GM18505 (cell line): Measurements from ENCODE around the gene PPP1R14C.

ENCODE experiments used
- ATAC-seq: cut with Tn5 transposase; IDR thresholded peaks from one replicate; pipeline ENCODE4 v1.9.1; 2021; ENCODE audit not compliant: unreplicated experiment
- POLR2A ChIP-seq: IDR thresholded peaks from 4 replicates; pipeline ENCODE4 v1.6.1; 2011; ENCODE audit warnings: borderline replicate concordance; ENCODE audit not compliant: insufficient read depth, insufficient read length; ENCODE audit errors: extremely low read depth

The PPP1R14C gene

DNA sequence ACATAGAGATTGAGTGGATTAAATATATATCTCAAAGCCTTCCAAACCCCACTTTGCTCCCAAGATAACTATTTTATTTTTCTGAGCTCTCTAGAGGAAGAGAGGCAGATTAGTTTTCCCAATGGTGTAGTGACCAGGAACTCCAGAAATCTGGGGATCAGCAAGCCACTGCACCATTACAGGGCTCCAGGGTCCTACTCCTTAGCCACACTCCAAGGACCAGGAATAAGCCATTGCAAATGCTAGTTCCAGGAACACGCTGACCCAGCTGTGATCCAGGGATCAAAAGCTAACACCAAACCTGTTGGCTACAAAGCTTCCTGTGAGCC lies 128.3 kb downstream of the PPP1R14C start:
- ATAC-seq = no peak
- no peak for TF ChIP-seq POLR2A

DNA sequence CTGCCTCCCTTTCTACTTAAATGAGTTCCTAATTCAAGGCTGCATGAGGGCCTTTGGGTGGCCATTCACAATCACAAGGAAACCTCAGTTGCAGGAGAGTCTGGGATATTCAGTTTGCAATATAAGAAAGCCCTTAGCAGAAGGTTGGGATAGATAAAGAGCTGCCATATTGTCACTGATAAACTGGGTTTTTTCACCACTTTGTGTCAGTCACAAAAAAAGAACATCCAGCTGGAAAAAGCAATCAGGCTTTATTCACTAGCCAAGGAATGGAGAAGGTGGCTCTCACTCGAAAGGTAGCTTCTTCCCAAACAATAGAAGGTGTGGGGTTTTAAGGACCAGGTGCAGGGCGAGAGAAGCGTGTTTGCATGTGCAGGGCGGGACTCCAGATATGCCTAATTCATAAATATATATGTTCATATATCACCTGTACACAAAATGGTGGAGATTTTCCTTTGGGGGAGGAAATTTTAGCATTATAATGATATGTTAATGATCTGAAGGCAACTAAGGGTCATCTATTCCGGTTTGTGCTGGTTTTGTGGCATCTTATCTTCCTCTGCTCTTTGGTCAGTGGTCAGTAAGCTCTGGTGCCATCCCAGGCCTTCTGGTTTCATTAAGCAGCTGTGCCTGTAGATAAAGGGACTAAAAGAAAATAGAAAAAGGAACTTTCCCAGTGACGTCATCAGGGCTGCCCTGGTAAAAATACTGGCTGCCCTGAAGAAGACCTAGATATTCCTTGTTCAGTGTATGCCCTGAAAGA lies 128.8 kb downstream of the PPP1R14C start:
- no peak for ATAC-seq
- no peak for TF ChIP-seq POLR2A

DNA sequence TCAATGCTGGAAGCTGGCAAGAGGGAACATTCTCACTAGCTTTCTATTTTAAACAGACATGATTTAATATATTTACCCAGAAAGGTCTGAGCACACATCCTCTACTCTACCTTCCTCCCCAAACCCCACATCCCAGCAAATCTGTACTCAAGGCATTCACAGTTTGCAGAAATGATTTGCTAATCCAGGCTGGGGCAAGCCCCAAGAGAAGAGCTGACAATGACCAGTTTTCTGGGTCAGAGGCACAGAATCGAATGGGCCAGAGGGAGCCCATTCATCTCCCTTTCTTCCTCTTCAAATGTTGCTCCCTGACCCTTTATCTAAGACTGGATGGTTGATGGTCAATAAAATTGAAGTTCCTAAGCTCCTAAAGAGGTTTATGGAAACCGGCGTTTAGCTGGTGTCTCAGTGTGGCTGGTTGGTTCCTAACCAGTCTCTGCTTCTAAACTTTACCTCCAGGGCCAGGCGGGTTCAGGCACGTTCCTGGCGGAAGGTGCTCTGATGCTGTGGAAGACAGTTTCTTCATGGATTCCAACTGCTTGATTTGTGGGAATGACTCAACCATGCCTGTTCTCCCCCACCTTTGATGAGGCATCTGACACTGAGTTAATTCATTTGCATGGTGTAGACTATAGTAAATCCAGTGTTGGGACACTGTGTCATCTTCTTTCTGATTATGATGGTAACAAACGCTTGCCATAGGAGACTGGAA lies 129.6 kb downstream of the PPP1R14C start:
- ATAC-seq = no peak
- TF ChIP-seq POLR2A = no peak

DNA sequence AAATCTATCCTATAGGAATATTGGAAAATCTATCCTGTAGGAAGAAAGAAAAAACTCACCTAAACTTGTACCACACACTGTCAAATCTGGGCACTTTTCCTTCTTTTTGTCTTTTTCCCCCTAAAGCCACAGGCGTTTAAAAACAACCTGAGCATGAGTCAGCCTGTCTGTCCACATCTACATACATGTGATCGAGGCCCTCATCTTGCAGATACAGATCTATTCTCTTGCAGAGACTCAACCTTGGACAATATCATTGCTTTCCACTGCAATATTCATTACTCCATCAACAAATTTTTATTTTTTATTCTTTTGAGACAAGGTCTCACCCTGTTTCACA lies 130.1 kb downstream of the PPP1R14C start:
- no peak for TF ChIP-seq POLR2A
- ATAC-seq = no peak

DNA sequence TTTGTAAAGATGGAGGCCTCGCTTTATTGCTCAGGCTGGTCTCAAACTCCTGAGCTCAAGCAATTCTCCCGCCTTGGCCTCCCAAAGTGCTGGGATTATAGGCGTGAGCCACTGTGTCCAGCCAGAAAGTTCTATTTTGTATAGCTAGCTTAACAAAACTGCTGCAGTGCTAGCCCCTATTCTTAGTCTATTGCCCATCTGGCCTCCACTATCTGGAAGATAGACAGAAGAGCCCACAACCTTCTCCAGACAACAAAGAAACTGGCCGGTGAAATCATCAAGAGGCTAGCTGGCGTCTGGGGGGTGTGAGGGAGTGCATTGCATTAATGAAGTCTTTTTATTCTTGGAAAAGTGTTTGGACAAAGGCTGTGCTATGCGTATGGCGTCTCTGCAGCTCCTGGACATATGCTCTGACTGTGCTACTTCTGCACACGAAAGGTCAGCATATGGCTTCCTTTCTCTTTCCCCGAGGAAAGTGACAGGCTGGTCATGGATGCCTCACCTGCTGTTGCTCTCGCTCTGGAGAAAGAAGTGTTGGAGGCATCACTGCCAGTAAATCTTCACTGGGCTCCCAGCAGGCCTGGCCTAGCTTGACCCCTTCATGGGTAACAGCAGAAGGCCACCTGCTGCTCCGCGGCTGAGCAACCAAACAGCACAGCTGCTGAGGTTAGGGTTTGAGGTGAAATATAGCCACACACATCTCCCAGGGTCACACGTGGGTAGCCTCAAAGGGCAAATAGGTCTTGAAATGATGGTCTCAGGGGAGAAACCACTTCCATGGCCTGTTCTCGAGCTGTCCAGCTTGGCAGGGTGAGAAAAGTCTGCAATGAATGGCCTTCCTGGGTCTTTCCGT lies 130.8 kb downstream of the PPP1R14C start:
- no peak for TF ChIP-seq POLR2A
- ATAC-seq = no peak

DNA sequence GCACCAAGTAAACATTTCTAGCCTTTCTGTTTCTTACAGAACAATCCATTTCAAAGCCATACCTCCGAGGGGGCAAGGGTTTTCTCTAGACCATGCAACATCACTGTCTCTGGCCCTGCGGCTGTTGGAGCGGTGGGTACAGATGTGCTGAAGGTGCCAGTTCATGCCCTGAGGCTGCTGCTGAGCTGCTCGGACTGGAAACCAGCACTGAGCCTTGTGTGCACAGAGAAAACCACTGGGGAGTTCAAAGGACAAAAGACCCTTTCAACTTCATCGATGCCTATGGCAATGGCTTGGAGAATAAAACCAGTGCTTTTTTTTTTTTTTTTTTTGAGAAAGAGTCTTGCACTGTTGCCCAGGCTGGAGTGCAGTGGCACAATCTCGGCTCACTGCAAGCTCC lies 132.6 kb downstream of the PPP1R14C start:
- no peak for ATAC-seq
- no peak for TF ChIP-seq POLR2A

DNA sequence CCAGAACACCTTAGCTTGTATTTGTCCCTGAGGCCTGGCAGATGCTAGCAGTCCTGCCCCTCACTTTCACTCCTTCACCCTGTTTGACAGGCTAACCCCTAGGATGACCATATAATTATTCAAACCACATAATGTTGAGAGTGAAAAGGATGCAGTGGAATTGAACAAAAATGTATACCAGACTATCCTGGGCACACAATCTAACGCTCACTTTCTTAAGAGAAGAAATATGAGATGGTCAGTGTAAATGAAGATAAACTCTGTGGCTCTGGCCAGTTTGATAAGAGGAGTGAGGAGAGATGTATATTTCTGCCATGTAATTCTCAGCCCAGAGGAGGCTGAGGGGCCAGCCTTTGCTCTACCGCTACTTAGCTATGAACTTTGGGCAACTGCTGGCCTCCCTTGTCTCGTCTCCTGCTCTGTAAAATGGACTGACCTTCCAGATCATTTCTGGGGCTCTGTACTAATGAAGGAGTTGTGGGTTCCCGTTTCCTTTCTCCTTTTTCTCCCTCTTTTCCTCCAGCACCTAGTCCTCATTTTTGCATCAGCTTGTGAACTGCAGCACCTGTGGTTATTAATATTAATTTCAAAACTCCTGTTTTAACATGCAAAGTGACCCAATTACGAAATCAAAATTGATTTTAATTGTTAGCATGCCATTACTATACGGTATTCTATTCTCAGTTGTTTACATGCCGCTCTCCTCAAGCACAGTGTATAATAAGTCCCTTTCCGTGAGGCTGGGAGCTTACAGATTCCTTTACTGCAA lies 133.5 kb downstream of the PPP1R14C start:
- no peak for ATAC-seq
- no peak for TF ChIP-seq POLR2A

DNA sequence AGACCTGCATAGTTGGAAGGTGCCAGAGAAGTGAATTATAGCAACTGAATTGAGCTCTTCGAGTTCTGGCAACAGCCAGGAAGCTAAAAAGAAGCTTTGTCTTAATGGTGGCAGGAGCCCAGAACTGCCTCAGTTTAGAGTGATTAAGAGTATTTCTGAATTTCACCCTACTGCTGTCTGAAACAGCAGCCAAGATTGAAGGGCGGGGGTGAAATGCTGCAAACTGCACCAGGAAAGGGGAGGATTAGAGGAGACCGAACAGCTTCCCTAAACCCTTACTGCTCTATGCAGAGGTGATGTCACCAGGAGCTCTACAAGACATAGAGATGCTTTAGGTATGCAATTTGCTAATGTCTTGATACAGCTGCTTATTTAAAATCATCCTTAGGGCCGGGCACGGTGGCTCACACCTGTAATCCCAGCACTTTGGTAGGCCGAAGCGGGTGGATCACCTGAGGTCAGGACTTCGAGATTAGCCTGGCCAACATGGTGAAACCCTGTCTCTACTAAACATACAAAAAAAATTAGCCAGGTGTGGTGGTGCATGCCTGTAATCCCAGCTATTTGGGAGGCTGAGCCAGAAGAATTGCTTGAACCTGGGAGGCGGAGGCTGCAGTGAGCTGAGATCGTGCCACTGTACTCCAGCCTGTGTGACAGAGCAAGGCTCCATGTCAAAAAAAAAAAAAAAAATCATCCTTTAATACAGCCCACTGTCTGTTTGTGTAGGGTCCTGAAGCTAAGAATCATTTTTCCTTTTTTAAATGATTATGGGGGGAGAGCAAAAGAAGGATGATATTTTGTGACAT lies 134.3 kb downstream of the PPP1R14C start:
- no peak for ATAC-seq
- no peak for TF ChIP-seq POLR2A

DNA sequence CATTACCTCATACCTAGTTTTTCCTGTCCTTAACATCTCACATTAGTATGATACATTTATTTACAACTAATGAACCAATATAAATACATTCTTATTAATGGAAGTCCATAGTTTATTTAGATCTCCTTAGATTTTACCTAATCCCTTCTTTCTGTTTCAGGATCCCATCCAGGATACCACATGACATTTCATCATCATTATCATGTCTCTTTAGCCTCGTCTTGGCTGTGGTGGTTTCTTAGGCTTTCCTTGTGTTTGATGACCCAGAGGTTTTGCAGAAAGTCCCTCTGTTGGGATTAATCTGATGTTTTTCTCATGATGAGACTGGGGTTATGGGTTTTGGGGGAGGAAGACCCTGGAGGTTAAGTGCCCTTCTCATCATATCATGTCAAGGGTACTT lies 136.7 kb downstream of the PPP1R14C start:
- ATAC-seq = no peak
- TF ChIP-seq POLR2A = no peak

DNA sequence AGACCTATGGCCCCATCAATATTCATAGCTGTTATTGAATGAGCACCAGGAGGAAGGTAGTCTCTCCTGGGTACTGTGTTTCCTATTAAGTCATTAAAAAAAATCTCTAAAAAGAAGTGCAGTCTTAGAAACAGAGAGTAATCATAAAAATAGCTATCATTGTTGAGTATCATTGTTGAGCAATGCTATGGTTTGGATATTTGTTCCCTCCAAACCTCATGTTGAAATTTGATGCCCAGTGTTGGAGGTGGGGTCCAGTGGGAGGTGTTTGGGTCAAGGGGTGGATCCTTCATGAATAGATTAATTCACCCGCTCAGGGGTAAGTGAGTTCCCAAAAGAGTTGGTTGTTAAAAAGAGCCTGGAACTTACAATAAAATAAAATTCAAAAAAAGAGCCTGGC lies 137.9 kb downstream of the PPP1R14C start:
- no peak for TF ChIP-seq POLR2A
- ATAC-seq = no peak

DNA sequence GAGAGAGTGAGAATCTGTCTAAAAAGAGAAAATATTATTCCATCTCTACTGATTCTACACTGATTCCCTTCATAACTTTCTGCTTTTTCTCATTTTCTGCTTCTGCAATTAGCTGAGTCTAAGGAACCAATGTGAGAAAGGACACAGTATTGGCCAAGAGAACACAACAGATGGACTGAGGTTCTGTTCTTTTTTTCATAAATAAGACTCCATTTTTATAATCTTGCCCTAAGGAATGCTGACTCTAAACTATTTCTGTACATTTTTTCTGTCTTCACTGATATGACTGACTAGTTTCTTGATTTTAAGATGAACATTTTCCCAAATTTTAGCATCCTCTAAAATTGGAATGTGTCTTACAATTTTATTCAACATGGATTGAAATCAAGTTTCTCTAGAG lies 138.9 kb downstream of the PPP1R14C start:
- ATAC-seq = no peak
- no peak for TF ChIP-seq POLR2A

DNA sequence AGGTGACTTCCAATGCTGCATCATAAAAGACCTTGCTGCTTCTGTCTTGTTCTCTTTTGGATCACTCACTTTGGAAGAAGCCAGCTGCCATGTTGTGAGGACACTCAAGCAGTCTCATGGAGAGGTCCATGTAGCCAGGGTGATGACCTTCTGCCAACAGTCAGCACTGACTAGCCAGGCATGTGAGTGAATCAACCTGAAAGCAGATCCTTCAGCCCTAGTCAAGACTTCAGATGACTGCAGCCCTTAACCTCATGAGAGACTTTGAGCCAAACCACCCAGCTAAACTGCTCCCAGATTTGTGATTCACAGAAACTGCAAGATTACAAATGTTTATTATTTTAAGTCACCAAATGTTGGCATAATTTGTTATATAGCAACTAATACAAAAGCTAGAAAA lies 140.0 kb downstream of the PPP1R14C start:
- no peak for ATAC-seq
- no peak for TF ChIP-seq POLR2A
